Amniotic epithelial cell (primary cell): ENCODE data around the gene TMEM109.

Experiments
- DNase-seq: peaks from one replicate; pipeline ENCODE4 v3.0.0-alpha.2; 2010; ENCODE audit warnings: low read depth

TMEM109 gene

GRCh38 chr11:60925868-60926267, 11.9 kb downstream of the TMEM109 start:
- DNase-seq = peak; percentile 78

GRCh38 chr11:60926500-60926899, 12.5 kb downstream of the TMEM109 start:
- DNase-seq = no peak

- no peak for DNase-seq
Measured at GRCh38 chr11:60927061-60927592, 13.2 kb downstream of the TMEM109 start.

GRCh38 chr11:60927600-60927999, 13.6 kb downstream of the TMEM109 start:
- DNase-seq = no peak

GRCh38 chr11:60928563-60929001, 14.6 kb downstream of the TMEM109 start:
- no peak for DNase-seq

- DNase-seq = no peak
Measured at GRCh38 chr11:60929764-60930163, 15.8 kb downstream of the TMEM109 start.

- no peak for DNase-seq
Measured at GRCh38 chr11:60930394-60930793, 16.4 kb downstream of the TMEM109 start.

- DNase-seq = no peak
Measured at GRCh38 chr11:60931917-60932316, 18.0 kb downstream of the TMEM109 start.

- no peak for DNase-seq
Measured at GRCh38 chr11:60932605-60933356, 18.8 kb downstream of the TMEM109 start.

- DNase-seq = no peak
Measured at GRCh38 chr11:60933416-60934123, 19.6 kb downstream of the TMEM109 start.

- no peak for DNase-seq
Measured at GRCh38 chr11:60934124-60934789, 20.3 kb downstream of the TMEM109 start.

GRCh38 chr11:60934790-60935605, 21.0 kb downstream of the TMEM109 start:
- no peak for DNase-seq

- DNase-seq = no peak
Measured at GRCh38 chr11:60935676-60936442, 21.9 kb downstream of the TMEM109 start.

- no peak for DNase-seq
Measured at GRCh38 chr11:60936467-60937143, 22.6 kb downstream of the TMEM109 start.

- no peak for DNase-seq
Measured at GRCh38 chr11:60937144-60937527, 23.2 kb downstream of the TMEM109 start.

- no peak for DNase-seq
Measured at GRCh38 chr11:60937811-60938210, 23.9 kb downstream of the TMEM109 start.

- DNase-seq = no peak
Measured at GRCh38 chr11:60938500-60938899, 24.5 kb downstream of the TMEM109 start.

- DNase-seq = no peak
Measured at GRCh38 chr11:60939301-60939700, 25.3 kb downstream of the TMEM109 start.

- DNase-seq = peak; percentile 89
Measured at GRCh38 chr11:60939855-60940254, 25.9 kb downstream of the TMEM109 start.

GRCh38 chr11:60941371-60942119, 27.6 kb downstream of the TMEM109 start:
- DNase-seq = no peak
